Ureter (tissue), 1 donor: ENCODE measurements around the gene SORT1. TPM values are rescaled to one million over a fixed set of nuclear protein-coding genes. Genes with fewer than 3 reads are reported as not detected.

Source experiments
- DNase-seq: peaks from one replicate; pipeline ENCODE4 v3.0.0-alpha.2; 2020; ENCODE audit warnings: low spot score
- total RNA-seq: library from RNA; stranded (reverse); gene quantifications from one replicate; pipeline ENCODE4 v1.2.4, GENCODE V29; 2023
- donor health status: DM: yes; HTN: yes; CAD: no.

The SORT1 gene
- total RNA-seq, 1 donor from 2014 or later = 63.8 TPM

GRCh38 chr1:109261578-109261977, 136.1 kb downstream of the SORT1 start:
- DNase-seq = no peak

DNA sequence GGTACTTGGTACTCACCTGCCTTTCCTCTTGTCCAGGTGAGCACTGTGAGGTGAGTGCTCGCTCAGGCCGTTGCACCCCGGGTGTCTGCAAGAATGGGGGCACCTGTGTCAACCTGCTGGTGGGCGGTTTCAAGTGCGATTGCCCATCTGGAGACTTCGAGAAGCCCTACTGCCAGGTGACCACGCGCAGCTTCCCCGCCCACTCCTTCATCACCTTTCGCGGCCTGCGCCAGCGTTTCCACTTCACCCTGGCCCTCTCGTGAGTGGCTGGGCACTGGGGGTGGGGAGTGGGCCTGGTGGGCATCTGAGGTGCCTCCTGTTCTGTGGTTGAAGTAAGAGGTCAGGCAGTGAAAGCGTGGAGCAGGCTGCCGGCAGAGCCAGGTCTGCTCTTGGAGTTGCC, 136.7 kb downstream of the SORT1 start:
- DNase-seq = no peak

GRCh38 chr1:109259674-109260557, 137.8 kb downstream of the SORT1 start:
- no peak for DNase-seq

Other genes with a start within 250 kb of the SORT1 start
- gene SARS1, start 184.0 kb downstream of the SORT1 start, total RNA-seq = 239 TPM
- gene CELSR2, start 148.4 kb downstream of the SORT1 start, total RNA-seq = 19.2 TPM
- 3.1 TPM for gene PSRC1, start 114.8 kb downstream of the SORT1 start, total RNA-seq
- gene MYBPHL, start 90.9 kb downstream of the SORT1 start, total RNA-seq = not detected
- gene PSMA5, start 28.5 kb upstream of the SORT1 start, total RNA-seq = 78.1 TPM
- 2.0 TPM for gene SYPL2, start 68.6 kb upstream of the SORT1 start, total RNA-seq
- 6.0 TPM for gene ATXN7L2, start 86.0 kb upstream of the SORT1 start, total RNA-seq
- 10.5 TPM for gene CYB561D1, start 96.2 kb upstream of the SORT1 start, total RNA-seq
- gene AMIGO1, start 111.8 kb upstream of the SORT1 start, total RNA-seq = 6.0 TPM
- not detected for gene GPR61, start 142.0 kb upstream of the SORT1 start, total RNA-seq
- 6.6 TPM for gene GNAI3, start 150.7 kb upstream of the SORT1 start, total RNA-seq
- gene GNAT2, start 221.7 kb upstream of the SORT1 start, total RNA-seq = not detected
- gene AMPD2, start 221.9 kb upstream of the SORT1 start, total RNA-seq = 45.8 TPM